PC-9 (cell line): ENCODE data around the gene BMAL1. TPM values are rescaled to one million over a fixed set of nuclear protein-coding genes. Genes with fewer than 3 reads are reported as not detected.

Experiments
- BruUV-seq: library from RNA; stranded (reverse); fragments of 400-500 nt; replicated peaks from 2 replicates; lab custom pipeline; 2021; lab: Mats Ljungman, UMichigan
- CTCF ChIA-PET: fragments of 300-600 bp; sonication (Branson Sonifier 250); formaldehyde crosslinking; loops from one replicate; lab custom pipeline; 2022; ENCODE audit warnings: antibody characterized with exemption; lab: Charles Lee
- POLR2A ChIA-PET: fragments of 300-600 bp; sonication (Branson Sonifier 250); formaldehyde crosslinking; loops from one replicate; lab custom pipeline; 2022; ENCODE audit warnings: antibody characterized with exemption; ENCODE audit not compliant: unreplicated experiment; lab: Charles Lee
- DNase-seq, 2 experiments: peaks; one replicate each; pipeline versions ENCODE4 v3.0.0 to v3.0.0-alpha.2; 2015 to 2022; ENCODE audit warnings: mixed read lengths in 1 of 2
- H2AFZ ChIP-seq: fragments of 200-600 bp; sonication (generic); 2 replicates; pipeline ENCODE4 v1.8.1; 2017; ENCODE audit warnings: antibody characterized with exemption
- H3F3A ChIP-seq: fragments of 200-600 bp; sonication (generic); 2 replicates; pipeline ENCODE4 v1.8.1; 2017; ENCODE audit warnings: antibody characterized with exemption, mild to moderate bottlenecking, low read depth; ENCODE audit not compliant: insufficient read depth
- H3K27ac ChIP-seq: fragments of 200-600 bp; sonication (generic); 2 replicates; pipeline ENCODE4 v1.6.1; 2016; ENCODE audit warnings: mixed run types
- H3K27me3 ChIP-seq: fragments of 200-600 bp; sonication (generic); 2 replicates; pipeline ENCODE4 v1.6.1; 2016; ENCODE audit warnings: low read depth, mixed run types; ENCODE audit not compliant: insufficient read depth
- H3K36me3 ChIP-seq: fragments of 200-600 bp; sonication (generic); 2 replicates; pipeline ENCODE4 v1.6.1; 2016; ENCODE audit warnings: low read depth, mixed run types
- H3K4me1 ChIP-seq: fragments of 200-600 bp; sonication (generic); replicated peaks from 2 replicates; pipeline ENCODE4 v1.6.1; 2016; ENCODE audit warnings: mixed run types; ENCODE audit not compliant: insufficient read depth
- H3K4me2 ChIP-seq: fragments of 200-600 bp; sonication (generic); 2 replicates; pipeline ENCODE4 v1.6.1; 2017; ENCODE audit warnings: mixed run types
- H3K4me3 ChIP-seq: fragments of 200-600 bp; sonication (generic); 2 replicates; pipeline ENCODE4 v1.6.1; 2016; ENCODE audit warnings: mixed run types
- H3K79me2 ChIP-seq: fragments of 200-600 bp; sonication (generic); 2 replicates; pipeline ENCODE4 v1.6.1; 2017; ENCODE audit warnings: low read depth, mixed run types
- H3K9me2 ChIP-seq: fragments of 200-600 bp; sonication (generic); 2 replicates; pipeline ENCODE4 v1.8.1; 2017; ENCODE audit warnings: mild to moderate bottlenecking; ENCODE audit not compliant: insufficient read depth
- H3K9me3 ChIP-seq: fragments of 200-600 bp; sonication (generic); 2 replicates; pipeline ENCODE4 v1.8.1; 2016; ENCODE audit warnings: low read depth; ENCODE audit not compliant: insufficient read depth
- H4K20me1 ChIP-seq: fragments of 200-600 bp; sonication (generic); 2 replicates; pipeline ENCODE4 v1.8.1; 2017; ENCODE audit not compliant: insufficient read depth
- EZH2 ChIP-seq: fragments of 200-600 bp; sonication (generic); IDR thresholded peaks from 2 replicates; pipeline ENCODE4 v1.8.0; 2017; ENCODE audit warnings: antibody characterized with exemption, low read depth
- intact Hi-C: fragments of 100-400 bp; cut with micrococcal nuclease; formaldehyde crosslinking; loops from one replicate; pipeline ENCODE4 v1.10.0; 2022; ENCODE audit not compliant: unreplicated experiment
- total RNA-seq: library from RNA; stranded (reverse); gene quantifications from 2 replicates; pipeline ENCODE4 v1.2.3, GENCODE V29; 2021
- TF ChIP-seq, protein P1 (sequence below): fragments of 200-600 bp; sonication (generic); conservative IDR thresholded peaks from 2 replicates; pipeline ENCODE4 v1.6.1; 2017; ENCODE audit warnings: mixed run types, antibody characterized with exemption, mild to moderate bottlenecking, moderate library complexity

The BMAL1 gene
- total RNA-seq, 1 experiment from 2014 or later, result 15.0 TPM

DNA sequence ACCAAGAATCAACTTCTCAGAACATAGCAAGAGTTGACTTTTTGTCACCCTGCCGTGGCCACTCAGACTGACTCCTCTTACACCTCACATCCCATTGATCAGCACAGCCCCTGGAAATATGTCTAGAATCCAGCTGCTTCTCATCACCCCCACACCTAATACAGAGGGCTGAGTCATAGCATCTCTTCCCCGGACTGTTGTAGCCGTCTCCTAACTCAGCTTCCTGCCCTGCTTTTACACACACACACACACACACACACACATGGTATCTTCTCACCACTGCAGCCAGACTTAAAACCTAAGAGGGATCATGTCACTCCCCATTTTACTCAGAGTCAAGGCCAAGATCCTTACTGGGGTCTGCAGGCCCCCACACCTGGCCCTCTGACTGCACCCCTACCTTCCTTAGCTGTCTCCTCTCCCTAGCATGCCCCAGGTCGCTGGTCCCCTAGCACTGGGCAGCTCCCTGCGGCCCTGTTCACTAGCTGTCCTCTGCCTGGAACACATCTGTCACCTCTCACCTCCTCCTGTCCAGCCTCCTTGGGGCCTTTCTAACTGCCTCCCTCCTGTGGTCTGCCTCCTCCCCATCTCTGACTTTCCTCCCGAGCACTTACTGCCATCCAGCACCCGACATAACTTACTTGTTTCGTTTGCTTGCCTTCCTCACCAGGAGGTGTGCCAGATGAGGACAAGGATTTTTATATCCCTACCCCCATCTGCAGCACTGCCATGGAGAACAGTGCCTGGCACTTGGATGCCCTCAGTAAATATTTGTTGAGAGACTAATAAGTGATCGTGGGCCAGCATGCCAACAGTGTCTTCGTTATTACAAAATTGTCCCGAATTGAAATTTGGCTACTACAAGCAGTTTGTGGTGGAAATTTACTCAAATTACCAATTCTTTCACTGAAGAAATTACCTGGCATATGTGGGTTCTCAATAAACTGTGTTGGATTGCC is 61.9 kb downstream of the BMAL1 start:
- TF ChIP-seq EZH2, result no peak
- TF ChIP-seq, protein P1, sequence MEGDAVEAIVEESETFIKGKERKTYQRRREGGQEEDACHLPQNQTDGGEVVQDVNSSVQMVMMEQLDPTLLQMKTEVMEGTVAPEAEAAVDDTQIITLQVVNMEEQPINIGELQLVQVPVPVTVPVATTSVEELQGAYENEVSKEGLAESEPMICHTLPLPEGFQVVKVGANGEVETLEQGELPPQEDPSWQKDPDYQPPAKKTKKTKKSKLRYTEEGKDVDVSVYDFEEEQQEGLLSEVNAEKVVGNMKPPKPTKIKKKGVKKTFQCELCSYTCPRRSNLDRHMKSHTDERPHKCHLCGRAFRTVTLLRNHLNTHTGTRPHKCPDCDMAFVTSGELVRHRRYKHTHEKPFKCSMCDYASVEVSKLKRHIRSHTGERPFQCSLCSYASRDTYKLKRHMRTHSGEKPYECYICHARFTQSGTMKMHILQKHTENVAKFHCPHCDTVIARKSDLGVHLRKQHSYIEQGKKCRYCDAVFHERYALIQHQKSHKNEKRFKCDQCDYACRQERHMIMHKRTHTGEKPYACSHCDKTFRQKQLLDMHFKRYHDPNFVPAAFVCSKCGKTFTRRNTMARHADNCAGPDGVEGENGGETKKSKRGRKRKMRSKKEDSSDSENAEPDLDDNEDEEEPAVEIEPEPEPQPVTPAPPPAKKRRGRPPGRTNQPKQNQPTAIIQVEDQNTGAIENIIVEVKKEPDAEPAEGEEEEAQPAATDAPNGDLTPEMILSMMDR, result no peak
- ChIA-PET POLR2A (no interaction called here), CTCF (no interaction called here)
- Histone ChIP-seq H3K4me1 (peaks cover 30% of the 10 kb centered on the region), H4K20me1 (no peaks in the 10 kb centered on the region), H3K4me2 (0 out of 2 replicates have a peak overlapping the region, but pooled peaks have one; percentile 76), H3K79me2 (no peaks in the 10 kb centered on the region), H3K36me3 (no peaks in the 10 kb centered on the region), H3K27me3 (no peaks in the 10 kb centered on the region), H3K9me3 (no peaks in the 10 kb centered on the region), H3K9me2 (no peaks in the 10 kb centered on the region), H3K4me3 (no peak overlapping the region), H3F3A (peaks cover 11% of the 10 kb centered on the region; the same call in 1 of the 2 replicates), H3K27ac (peak overlapping the region; percentile 85; the same call in 1 of the 2 replicates), H2AFZ (no peak overlapping the region)
- BruUV-seq, result no TSS peak
- DNase-seq, result peak in 1 of 2 experiments; percentile 26
- intact Hi-C loops, result loop anchor here (5.0 to 10.0 kb wide), 5 partner anchors 125 to 1052 kb away; partner anchors contain the start of gene BTBD10

GRCh38 chr11:13341026-13341425 is 63.4 kb downstream of the BMAL1 start:
- TF ChIP-seq, protein P1, result no peak
- TF ChIP-seq EZH2, result no peak
- Histone ChIP-seq H3K4me1 (peaks cover 18% of the 10 kb centered on the region), H3F3A (0 out of 2 replicates have a peak, but pooled peaks cover 5% of the 10 kb centered on the region), H3K27ac (no peak overlapping the region), H3K4me3 (no peak overlapping the region), H3K27me3 (no peaks in the 10 kb centered on the region), H2AFZ (no peak overlapping the region), H3K9me3 (no peaks in the 10 kb centered on the region), H3K9me2 (no peaks in the 10 kb centered on the region), H3K79me2 (no peaks in the 10 kb centered on the region), H3K36me3 (no peaks in the 10 kb centered on the region), H3K4me2 (no peak overlapping the region), H4K20me1 (no peaks in the 10 kb centered on the region)
- ChIA-PET POLR2A (no interaction called here), CTCF (no interaction called here)
- BruUV-seq, result no TSS peak
- no peak for DNase-seq
- intact Hi-C loops, result loop anchor here (5.0 to 10.0 kb wide), 2 partner anchors 376 to 1054 kb away; no protein-coding TSS in a partner anchor

- ChIA-PET CTCF (interaction anchor here (2.3 kb wide), 1 partner anchor 133 kb away, joined by 6 read pairs; no protein-coding TSS in a partner anchor), POLR2A (no interaction called here)
- no peak overlapping the region for H2AFZ ChIP-seq
- H3K4me2 ChIP-seq, result no peak overlapping the region
- TF ChIP-seq, protein P1, result no peak
- no peak for TF ChIP-seq EZH2
- no peak for DNase-seq
- H3K79me2 ChIP-seq, result no peaks in the 10 kb centered on the region
- H3K4me1 ChIP-seq, result peaks cover 11% of the 10 kb centered on the region
- intact Hi-C loops, result loop anchor here (5.0 to 10.0 kb wide), 2 partner anchors 378 to 1056 kb away; no protein-coding TSS in a partner anchor
- 0 out of 2 replicates have a peak, but pooled peaks cover 3% of the 10 kb centered on the region for H3F3A ChIP-seq
- H4K20me1 ChIP-seq, result no peaks in the 10 kb centered on the region
- no peaks in the 10 kb centered on the region for H3K9me2 ChIP-seq
- no peaks in the 10 kb centered on the region for H3K36me3 ChIP-seq
- no peaks in the 10 kb centered on the region for H3K9me3 ChIP-seq
- BruUV-seq, result no TSS peak
- no peak overlapping the region for H3K4me3 ChIP-seq
- H3K27ac ChIP-seq, result no peak overlapping the region
- no peaks in the 10 kb centered on the region for H3K27me3 ChIP-seq
Measured at GRCh38 chr11:13343067-13343466, 65.5 kb downstream of the BMAL1 start.
